HEK293T (cell line): ENCODE data around the gene MMP23B.
"Not testable (repeated sequence)": the region's sequence is repeated elsewhere in the genome, so short reads cannot be mapped to it uniquely, and the experiment has no call there.

Experiments used
- BHLHE40 ChIP-seq: fragments of 450-650 bp; IDR thresholded peaks from 2 replicates; pipeline ENCODE4 v1.6.1; 2016; ENCODE audit warnings: mild to moderate bottlenecking, moderate library complexity, borderline replicate concordance
- CTBP1 ChIP-seq: fragments of 450-650 bp; IDR thresholded peaks from 2 replicates; pipeline ENCODE4 v1.6.1; 2016; ENCODE audit warnings: borderline replicate concordance
- ELF4 ChIP-seq: fragments of 450-650 bp; IDR thresholded peaks from 2 replicates; pipeline ENCODE4 v1.6.1; 2017; ENCODE audit warnings: antibody characterized with exemption
- FOXA1 ChIP-seq: fragments of 450-650 bp; IDR thresholded peaks from 2 replicates; pipeline ENCODE4 v1.6.1; 2016; ENCODE audit warnings: mild to moderate bottlenecking
- FOXK2 ChIP-seq: fragments of 450-650 bp; IDR thresholded peaks from 2 replicates; pipeline ENCODE4 v1.6.1; 2016; ENCODE audit warnings: mild to moderate bottlenecking
- FOXM1 ChIP-seq: fragments of 450-650 bp; IDR thresholded peaks from 2 replicates; pipeline ENCODE4 v1.6.1; 2017; ENCODE audit warnings: mild to moderate bottlenecking, borderline replicate concordance
- LEF1 ChIP-seq: fragments of 450-650 bp; IDR thresholded peaks from 2 replicates; pipeline ENCODE4 v1.6.1; 2017; ENCODE audit warnings: mild to moderate bottlenecking, borderline replicate concordance
- NFRKB ChIP-seq: fragments of 450-650 bp; IDR thresholded peaks from 2 replicates; pipeline ENCODE4 v1.6.1; 2016; ENCODE audit warnings: mild to moderate bottlenecking, moderate library complexity
- PKNOX1 ChIP-seq: fragments of 450-650 bp; IDR thresholded peaks from 2 replicates; pipeline ENCODE4 v1.6.1; 2016
- SP1 ChIP-seq: fragments of 450-650 bp; IDR thresholded peaks from 2 replicates; pipeline ENCODE4 v1.6.1; 2017
- SUZ12 ChIP-seq: fragments of 450-650 bp; IDR thresholded peaks from 2 replicates; pipeline ENCODE4 v1.6.1; 2016; ENCODE audit warnings: mild to moderate bottlenecking
- TARDBP ChIP-seq: fragments of 450-650 bp; IDR thresholded peaks from 2 replicates; pipeline ENCODE4 v1.6.1; 2016

- TF ChIP-seq CTBP1, SUZ12, BHLHE40, NFRKB, FOXM1, ELF4, FOXK2, SP1, PKNOX1, LEF1, TARDBP, FOXA1: not testable (repeated sequence)
Measured at GRCh38 chr1:1646326-1646725, 14.4 kb downstream of the MMP23B start.
